ENCODE data around the gene SEMA4A.
"Not testable (repeated sequence)": the region's sequence is repeated elsewhere in the genome, so short reads cannot be mapped to it uniquely, and the experiment has no call there.

Gene SEMA4A

DNA sequence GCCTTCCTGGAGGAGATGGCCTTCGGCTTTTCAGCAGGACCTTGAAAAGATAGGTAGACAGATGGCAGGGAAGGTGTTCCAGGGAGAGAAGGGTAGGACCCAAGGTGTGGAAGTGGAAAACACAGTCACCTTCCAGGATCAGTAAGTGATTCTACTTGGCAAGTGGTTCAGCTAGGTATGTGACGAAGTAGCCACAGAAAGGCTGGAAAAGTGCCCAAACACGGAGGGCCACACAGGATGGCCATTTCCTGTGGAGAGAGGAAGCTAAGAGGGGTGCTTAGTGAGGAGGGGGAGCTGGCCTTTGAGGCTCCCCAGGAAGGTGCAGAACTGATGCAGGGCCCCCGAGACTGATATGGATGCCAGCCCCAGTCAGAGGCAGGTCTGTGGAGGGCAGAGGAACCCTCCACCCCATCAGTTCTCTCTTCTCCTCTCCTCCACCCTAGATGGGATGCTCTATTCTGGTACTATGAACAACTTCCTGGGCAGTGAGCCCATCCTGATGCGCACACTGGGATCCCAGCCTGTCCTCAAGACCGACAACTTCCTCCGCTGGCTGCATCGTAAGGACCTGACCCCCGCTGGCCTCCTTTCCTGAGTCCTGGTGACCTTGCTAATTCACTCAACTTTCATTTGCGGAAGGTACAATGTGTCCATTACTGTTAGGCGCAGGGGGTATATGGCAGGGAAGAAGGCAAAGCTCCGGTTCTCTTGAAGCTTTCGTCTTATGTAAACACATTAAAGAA is 6.8 kb downstream of the SEMA4A start:
- no peak for DNase-seq (ENCODE audit: low read depth)

- peak; percentile 32 for DNase-seq (ENCODE audit: low read depth)
Measured at GRCh38 chr1:156160743-156161171, 7.4 kb downstream of the SEMA4A start.

DNA sequence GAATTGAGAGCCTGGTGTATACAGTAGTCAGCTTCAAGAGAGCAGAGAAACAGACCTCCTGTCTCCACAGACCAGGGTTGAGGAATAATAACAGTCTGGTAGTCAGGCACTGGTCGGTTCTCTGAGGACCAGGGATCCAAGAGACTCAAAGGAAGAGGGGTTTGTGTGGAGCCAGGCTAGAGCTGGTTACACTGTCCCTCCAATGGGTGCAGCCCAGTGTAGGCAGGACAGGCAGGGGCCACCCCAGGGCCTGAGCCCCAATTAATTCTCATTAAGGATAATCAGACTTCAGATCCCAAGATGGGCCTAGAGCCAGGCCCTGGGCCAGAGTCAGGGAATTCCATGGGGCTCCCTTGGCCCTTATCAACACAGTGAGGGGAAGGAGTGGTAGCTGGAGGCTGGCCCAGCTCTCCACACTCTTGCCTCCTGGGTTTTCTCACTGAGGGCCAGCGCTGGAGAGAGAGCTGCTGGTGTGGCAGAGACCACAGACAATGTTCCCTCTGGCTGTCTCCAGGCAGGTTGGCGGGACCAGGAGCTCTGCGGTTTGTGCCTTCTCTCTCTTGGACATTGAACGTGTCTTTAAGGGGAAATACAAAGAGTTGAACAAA is 9.1 kb downstream of the SEMA4A start:
- no peak for DNase-seq (ENCODE audit: low read depth)

DNA sequence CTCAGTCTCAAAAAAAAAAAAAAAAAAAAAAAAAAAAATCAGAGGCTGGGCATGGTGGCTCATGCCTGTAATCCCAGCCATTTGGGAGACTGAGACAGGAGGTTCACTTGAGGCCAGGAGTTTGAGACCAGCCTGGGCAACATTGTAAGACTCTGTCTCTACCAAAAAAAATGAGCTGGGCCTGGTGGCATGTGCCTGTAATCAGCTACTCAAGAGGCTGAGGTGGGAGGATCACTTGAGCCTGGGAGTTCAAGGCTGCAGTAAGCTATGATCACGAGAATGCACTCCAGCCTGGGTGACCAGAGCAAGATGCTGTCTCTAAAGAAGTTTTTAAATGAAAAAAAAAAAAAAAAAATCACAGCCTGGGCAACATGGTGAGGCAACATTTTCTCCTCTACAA is 10.3 kb downstream of the SEMA4A start:
- DNase-seq (ENCODE audit: low read depth), result no peak

DNA sequence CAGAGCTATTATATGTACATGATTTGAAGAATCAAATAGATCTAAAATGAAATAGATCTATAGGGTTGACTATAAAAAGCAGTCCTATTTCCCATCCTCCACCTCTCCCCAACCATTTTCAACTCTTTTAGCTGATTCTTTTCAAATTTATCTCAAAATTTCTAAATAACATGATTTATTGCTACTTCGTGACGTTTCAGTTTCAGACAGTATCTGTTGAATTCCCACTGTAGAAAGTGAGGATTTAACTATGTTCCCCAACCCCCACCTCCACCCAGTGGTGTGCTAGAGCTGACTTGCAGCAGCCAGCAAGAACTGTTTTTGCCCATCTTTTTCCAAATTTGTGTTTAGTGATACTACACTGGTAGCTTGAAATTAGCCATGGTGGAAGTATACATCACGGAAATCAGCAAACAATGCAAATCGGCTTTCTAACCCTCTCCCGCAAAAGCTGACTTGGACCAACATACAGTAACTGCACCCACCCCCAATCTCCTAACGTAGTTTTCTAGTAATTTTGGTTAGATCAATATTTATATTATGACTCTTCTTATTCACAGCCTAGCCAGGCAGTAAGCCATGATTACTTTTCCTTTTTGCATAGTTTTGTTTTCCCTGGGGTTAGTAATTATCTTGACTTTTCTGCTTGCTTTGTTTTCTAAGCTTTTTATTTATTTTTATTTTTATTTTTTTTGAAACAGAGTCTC is 10.9 kb downstream of the SEMA4A start:
- DNase-seq (ENCODE audit: low read depth), result no peak

- DNase-seq (ENCODE audit: low read depth), result no peak
Measured at GRCh38 chr1:156165083-156165482, 11.7 kb downstream of the SEMA4A start.

DNA sequence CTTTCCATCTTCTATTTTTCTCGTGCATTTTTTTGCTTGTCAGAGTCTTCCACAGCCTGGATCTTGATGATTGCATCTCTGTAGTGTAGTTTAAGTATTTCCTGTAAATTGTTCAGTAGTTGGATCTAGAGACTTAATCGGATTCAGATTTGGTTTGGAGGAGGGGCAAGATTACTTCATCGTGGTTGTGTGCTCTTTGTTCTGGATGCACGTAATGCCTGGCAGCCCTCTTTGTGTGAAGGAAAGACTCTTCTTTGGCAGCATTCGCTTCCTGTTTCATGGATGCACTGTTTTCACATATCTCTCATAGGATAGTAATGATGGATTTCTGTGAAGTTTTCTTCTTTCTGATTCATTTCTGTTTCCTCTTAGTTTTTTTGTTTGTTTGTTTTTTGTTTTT is 14.2 kb downstream of the SEMA4A start:
- no peak for DNase-seq (ENCODE audit: low read depth)

DNA sequence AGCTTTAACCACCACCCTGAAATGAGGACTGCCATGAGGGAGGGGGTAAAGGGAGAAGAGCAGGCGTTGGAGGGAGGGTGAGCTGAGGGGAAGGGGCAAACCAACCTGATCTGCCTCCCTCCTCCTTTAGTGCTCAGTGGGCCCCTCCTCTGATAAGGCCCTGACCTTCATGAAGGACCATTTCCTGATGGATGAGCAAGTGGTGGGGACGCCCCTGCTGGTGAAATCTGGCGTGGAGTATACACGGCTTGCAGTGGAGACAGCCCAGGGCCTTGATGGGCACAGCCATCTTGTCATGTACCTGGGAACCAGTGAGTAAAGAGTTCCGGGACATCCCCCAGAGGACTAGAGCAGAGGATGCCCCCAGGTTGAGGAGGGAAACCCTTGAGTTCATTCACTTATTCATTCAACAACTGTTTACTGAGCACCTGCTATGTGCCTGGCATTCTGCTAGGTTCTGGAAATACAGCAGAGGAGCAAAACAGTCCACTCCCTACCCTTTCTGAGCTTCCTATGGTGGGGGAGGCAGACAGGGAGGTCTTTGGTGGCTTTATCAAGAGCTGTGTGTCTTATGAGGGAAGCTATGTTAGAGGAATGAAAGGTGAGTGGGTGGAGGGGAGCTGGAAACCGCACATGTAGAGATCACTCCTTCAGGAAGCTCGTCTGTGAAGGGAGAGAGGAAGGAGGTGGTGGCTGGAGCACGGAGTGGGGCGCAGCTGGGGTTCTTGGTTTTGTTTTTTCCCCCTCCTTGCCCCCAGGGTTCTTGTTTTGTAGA is 19.5 kb downstream of the SEMA4A start:
- DNase-seq (ENCODE audit: low read depth), result no peak

DNA sequence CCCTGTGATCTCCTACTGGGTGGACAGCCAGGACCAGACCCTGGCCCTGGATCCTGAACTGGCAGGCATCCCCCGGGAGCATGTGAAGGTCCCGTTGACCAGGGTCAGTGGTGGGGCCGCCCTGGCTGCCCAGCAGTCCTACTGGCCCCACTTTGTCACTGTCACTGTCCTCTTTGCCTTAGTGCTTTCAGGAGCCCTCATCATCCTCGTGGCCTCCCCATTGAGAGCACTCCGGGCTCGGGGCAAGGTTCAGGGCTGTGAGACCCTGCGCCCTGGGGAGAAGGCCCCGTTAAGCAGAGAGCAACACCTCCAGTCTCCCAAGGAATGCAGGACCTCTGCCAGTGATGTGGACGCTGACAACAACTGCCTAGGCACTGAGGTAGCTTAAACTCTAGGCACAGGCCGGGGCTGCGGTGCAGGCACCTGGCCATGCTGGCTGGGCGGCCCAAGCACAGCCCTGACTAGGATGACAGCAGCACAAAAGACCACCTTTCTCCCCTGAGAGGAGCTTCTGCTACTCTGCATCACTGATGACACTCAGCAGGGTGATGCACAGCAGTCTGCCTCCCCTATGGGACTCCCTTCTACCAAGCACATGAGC is 23.3 kb downstream of the SEMA4A start:
- no peak for DNase-seq (ENCODE audit: low read depth)

- no peak for DNase-seq (ENCODE audit: low read depth)
Measured at GRCh38 chr1:156177919-156178654, 24.7 kb downstream of the SEMA4A start.

- no peak for DNase-seq (ENCODE audit: low read depth)
Measured at GRCh38 chr1:156180471-156180870, 27.1 kb downstream of the SEMA4A start.

DNA sequence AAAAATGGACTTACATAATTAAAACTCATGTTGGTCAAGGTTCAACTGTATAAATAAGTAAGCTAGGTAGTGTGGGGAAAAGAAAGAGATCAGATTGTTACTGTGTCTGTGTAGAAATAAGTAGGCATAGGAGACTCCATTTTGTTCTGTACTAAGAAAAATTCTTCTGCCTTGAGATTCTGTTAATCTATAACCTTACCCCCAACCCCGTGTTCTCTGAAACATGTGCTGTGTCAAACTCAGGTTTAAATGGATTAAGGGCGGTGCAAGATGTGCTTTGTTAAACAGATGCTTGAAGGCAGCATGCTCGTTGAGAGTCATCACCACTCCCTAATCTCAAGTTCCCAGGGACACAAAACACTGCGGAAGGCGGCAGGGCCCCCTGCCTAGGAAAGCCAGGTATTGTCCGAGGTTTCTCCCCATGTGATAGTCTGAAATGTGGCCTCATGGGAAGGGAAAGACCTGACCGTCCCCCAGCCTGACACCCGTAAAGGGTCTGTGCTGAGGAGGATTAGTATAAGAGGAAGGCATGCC is 28.1 kb downstream of the SEMA4A start:
- DNase-seq (ENCODE audit: low read depth), result not testable (repeated sequence)

GRCh38 chr1:156182010-156182779 is 28.8 kb downstream of the SEMA4A start:
- not testable (repeated sequence) for DNase-seq (ENCODE audit: low read depth)

DNA sequence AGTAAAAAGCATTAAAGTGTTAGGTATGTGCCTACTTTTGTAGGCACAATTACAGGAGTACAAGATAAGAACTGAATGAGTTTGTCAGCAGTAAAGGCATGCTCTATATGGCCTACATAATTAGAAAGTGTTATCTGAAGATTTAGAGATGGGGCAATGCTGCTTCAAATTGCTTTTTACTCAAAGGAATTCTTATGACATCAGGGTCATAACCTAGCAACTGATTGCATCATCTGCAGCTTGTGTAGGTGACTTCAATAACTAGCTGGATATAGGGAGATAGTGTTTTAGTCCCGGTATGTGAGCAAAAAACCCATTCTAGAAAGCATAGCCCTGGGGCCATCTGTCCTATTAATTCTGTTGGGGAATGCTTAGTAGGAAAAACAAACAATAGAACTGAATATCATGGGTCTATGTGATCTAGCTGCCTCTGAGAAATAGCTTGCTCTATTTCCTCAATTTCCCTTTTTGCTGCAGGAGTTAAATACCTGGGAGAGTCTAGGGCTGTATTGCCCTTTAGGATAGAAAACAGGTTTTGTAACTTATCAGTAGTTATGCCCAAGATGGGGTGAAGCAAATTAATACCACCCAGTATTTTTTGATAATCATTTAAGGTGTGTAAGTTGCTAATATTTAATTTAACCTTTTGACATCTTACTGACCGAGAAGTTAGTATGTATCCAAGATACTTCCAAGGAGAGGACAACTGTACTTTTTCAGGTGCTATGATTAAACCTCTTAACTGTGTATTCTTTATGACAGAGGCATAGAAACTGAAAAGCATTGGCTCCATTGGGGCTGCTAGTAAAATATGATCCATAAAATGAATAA is 33.2 kb downstream of the SEMA4A start:
- not testable (repeated sequence) for DNase-seq (ENCODE audit: low read depth)

GRCh38 chr1:156190265-156190664 is 36.9 kb downstream of the SEMA4A start:
- not testable (repeated sequence) for DNase-seq (ENCODE audit: low read depth)

GRCh38 chr1:156191292-156191964 is 38.0 kb downstream of the SEMA4A start:
- no peak for DNase-seq (ENCODE audit: low read depth)

DNA sequence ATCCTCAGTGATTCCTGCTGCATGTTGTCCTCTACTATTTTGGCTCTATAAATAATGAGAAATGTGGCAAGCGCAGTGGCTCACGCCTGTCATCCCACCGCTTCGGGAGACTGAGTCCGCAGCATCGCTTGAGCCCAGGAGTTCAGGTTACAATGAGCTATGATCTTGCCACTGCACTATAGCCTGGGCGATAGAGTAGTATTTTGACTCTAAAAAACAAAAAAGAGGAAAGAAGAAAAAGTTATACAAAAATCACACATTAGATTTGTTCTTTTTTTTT is 39.8 kb downstream of the SEMA4A start:
- DNase-seq (ENCODE audit: low read depth), result no peak

DNA sequence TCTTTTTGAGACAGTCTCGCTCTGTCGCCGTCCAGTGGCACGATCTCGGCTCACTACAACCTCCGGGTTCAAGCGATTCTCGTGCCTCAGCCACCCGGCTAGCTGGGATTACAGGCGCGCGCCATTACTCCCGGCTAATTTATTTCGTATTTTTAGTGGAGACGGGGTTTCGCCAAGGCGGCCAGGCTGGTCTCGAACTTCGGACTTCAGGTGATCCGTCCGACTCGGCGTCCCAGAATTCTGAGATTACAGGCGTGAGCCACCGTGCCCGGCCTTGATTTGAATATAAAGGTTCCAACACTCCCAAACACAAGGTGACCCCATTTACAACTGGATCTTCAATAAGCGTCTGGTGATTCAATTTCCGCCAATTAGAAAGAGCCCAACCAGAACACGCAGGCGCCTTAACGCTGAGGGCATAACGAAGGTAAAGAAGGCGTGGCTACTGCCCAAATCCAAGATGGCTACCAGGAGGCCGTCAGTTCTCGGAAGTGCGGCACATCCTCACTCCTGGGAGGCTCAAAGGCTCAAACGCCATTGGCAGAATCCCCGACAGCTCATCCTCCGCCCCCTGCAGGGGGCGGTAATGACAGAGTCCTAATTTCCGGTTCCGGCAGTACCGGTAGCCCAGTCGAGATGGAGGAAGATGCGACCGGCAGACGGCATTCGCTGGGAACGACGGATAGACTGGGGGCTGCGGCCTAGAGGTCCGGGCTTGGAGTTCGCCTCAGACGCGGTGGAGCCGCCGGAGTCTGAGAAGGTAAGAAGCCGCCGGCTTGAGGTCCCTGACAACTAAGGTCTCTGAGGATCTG is 40.3 kb downstream of the SEMA4A start, which contains the start of gene SLC25A44:
SLC25A44 (plus strand) TSS at position 617 of the 812 bp plus-strand sequence. CDS start 5,744 bp downstream, outside the sequence.
- DNase-seq (ENCODE audit: low read depth), result peak; percentile 94
